Right atrium auricular region (tissue), 2 donors: ENCODE results near the gene CACNA1A. TPM values are rescaled to one million over a fixed set of nuclear protein-coding genes. Genes with fewer than 3 reads are reported as not detected.
"Not testable (repeated sequence)": the region's sequence is repeated elsewhere in the genome, so short reads cannot be mapped to it uniquely, and the experiment has no call there.

Experiments
- DNase-seq: peaks from one replicate; pipeline ENCODE4 v3.0.0-alpha.2; 2019; ENCODE audit warnings: low spot score
- H3K27ac ChIP-seq, 2 donors: fragments of 200-600 bp; sonication (generic); 1 replicate in 1 of 2; 2 replicates in 1 of 2; pipeline ENCODE4 v1.5.1; 2016 to 2019
- H3K27me3 ChIP-seq, 2 donors: fragments of 200-600 bp; sonication (generic); one replicate each; pipeline versions ENCODE4 v1.5.1 to v1.6.0; 2017 to 2019
- H3K36me3 ChIP-seq: fragments of 200-600 bp; sonication (generic); one replicate; pipeline ENCODE4 v1.5.1; 2016
- H3K4me1 ChIP-seq, 2 donors: fragments of 200-600 bp; sonication (generic); one replicate each; pipeline versions ENCODE4 v1.5.1 to v1.6.0; 2017 to 2019
- H3K4me3 ChIP-seq, 2 donors: fragments of 200-600 bp; sonication (generic); 1 replicate in 1 of 2; 2 replicates in 1 of 2; pipeline ENCODE4 v1.5.1; 2017 to 2019; ENCODE audit warnings: mild to moderate bottlenecking in 1 of 2, moderate library complexity in 1 of 2
- H3K9me3 ChIP-seq, 2 donors: fragments of 200-600 bp; sonication (generic); one replicate each; pipeline ENCODE4 v1.5.1; 2019
- CTCF ChIP-seq, 2 donors: fragments of 200-600 bp; sonication (generic); IDR thresholded peaks; one replicate each; pipeline ENCODE4 v1.5.1; 2019; ENCODE audit warnings: antibody characterized with exemption in 2 of 2
- total RNA-seq, 2 donors: library from RNA; depleted of rRNA; stranded (reverse); fragments of >200 nt; gene quantifications; one replicate each; pipeline ENCODE4 v1.1.0, GENCODE V29; 2016

The CACNA1A gene
- total RNA-seq, 2 donors from 2014 or later: 0.28 to 0.48 TPM

GRCh38 chr19:13171146-13171545 is 335.1 kb downstream of the CACNA1A start:
- Histone ChIP-seq H3K27me3 (no peaks in the 10 kb centered on the region), H3K36me3 (no peaks in the 10 kb centered on the region), H3K27ac (no peak overlapping the region), H3K4me1 (peaks cover 0 to 38% of the 10 kb centered on the region in 2 donors), H3K9me3 (no peaks in the 10 kb centered on the region), H3K4me3 (no peak overlapping the region)
- no peak for TF ChIP-seq CTCF (IDR thresholded peaks at IDR 0.05)
- no peak for DNase-seq

- no peak overlapping the region for H3K4me3 ChIP-seq
- H3K27me3 ChIP-seq: no peaks in the 10 kb centered on the region
- peak overlapping the region in 1 of 2 donors; percentile 36 for H3K27ac ChIP-seq
- no peaks in the 10 kb centered on the region for H3K36me3 ChIP-seq
- DNase-seq: no peak
- no peak for TF ChIP-seq CTCF (IDR thresholded peaks at IDR 0.05)
- H3K9me3 ChIP-seq: no peaks in the 10 kb centered on the region
- H3K4me1 ChIP-seq: peaks cover 0 to 49% of the 10 kb centered on the region in 2 donors
Measured at GRCh38 chr19:13169769-13170168, 336.5 kb downstream of the CACNA1A start.

- not testable (repeated sequence) for H3K36me3 ChIP-seq, H3K9me3 ChIP-seq, H3K4me3 ChIP-seq, DNase-seq, H3K27me3 ChIP-seq
- peak overlapping the region; percentile 85 to 93 for H3K27ac ChIP-seq
- peaks cover 0 to 56% of the 10 kb centered on the region in 2 donors for H3K4me1 ChIP-seq
Measured at GRCh38 chr19:13166151-13166550, 340.1 kb downstream of the CACNA1A start.

GRCh38 chr19:13165162-13165997 is 340.9 kb downstream of the CACNA1A start:
- no peak overlapping the region for H3K4me3 ChIP-seq
- H3K9me3 ChIP-seq: no peaks in the 10 kb centered on the region
- H3K36me3 ChIP-seq: no peaks in the 10 kb centered on the region
- peak overlapping the region; percentile 91 to 93 for H3K27ac ChIP-seq
- TF ChIP-seq CTCF (IDR thresholded peaks at IDR 0.05): no peak
- no peak for DNase-seq
- peaks cover 0 to 56% of the 10 kb centered on the region in 2 donors for H3K4me1 ChIP-seq
- H3K27me3 ChIP-seq: no peaks in the 10 kb centered on the region

GRCh38 chr19:13164343-13165161 is 341.7 kb downstream of the CACNA1A start:
- Histone ChIP-seq H3K36me3 (no peaks in the 10 kb centered on the region), H3K27me3 (no peaks in the 10 kb centered on the region), H3K4me1 (peaks cover 0 to 56% of the 10 kb centered on the region in 2 donors), H3K27ac (peak overlapping the region; percentile 91 to 93), H3K9me3 (no peaks in the 10 kb centered on the region), H3K4me3 (peak overlapping the region in 1 of 2 donors; percentile 47)
- DNase-seq: no peak
- TF ChIP-seq CTCF (IDR thresholded peaks at IDR 0.05): no peak
